ENCODE data around the gene HSPA12B.

DNA sequence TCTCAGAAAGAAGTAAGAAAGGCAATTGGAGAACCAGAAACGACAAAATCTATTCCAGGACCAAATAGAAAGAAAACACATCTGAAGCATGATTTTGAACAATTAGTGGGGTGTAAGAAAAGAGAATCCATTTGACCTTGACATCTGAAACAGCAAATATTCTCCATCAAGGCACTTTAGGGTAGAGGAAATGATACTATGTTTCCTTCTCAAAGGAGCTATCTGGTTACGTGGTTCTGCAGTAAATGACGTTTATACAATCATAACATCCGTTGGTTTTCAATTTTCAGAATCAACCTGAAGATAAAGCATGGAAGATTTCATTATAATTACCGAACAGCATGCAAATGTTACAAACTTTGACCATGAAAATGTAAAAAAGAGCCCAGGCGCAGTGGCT, 11.9 kb upstream of the HSPA12B start:
- TF ChIP-seq, protein P1, sequence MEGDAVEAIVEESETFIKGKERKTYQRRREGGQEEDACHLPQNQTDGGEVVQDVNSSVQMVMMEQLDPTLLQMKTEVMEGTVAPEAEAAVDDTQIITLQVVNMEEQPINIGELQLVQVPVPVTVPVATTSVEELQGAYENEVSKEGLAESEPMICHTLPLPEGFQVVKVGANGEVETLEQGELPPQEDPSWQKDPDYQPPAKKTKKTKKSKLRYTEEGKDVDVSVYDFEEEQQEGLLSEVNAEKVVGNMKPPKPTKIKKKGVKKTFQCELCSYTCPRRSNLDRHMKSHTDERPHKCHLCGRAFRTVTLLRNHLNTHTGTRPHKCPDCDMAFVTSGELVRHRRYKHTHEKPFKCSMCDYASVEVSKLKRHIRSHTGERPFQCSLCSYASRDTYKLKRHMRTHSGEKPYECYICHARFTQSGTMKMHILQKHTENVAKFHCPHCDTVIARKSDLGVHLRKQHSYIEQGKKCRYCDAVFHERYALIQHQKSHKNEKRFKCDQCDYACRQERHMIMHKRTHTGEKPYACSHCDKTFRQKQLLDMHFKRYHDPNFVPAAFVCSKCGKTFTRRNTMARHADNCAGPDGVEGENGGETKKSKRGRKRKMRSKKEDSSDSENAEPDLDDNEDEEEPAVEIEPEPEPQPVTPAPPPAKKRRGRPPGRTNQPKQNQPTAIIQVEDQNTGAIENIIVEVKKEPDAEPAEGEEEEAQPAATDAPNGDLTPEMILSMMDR (IDR thresholded peaks at IDR 0.05; ENCODE audit: low read depth, low read length, poor library complexity, severe bottlenecking): no peak
- no peak for TF ChIP-seq EZH2phosphoT487 (IDR thresholded peaks at IDR 0.05; ENCODE audit: borderline replicate concordance, low read length)
